Measurements from ENCODE around the gene SGPP1.
"Not testable (repeated sequence)": the region's sequence is repeated elsewhere in the genome, so short reads cannot be mapped to it uniquely, and the experiment has no call there.

Gene SGPP1

GRCh38 chr14:63672417-63673180, 55.3 kb downstream of the SGPP1 start:
- FAIRE-seq = no peak

- FAIRE-seq = peak; percentile 11
Measured at GRCh38 chr14:63671987-63672386, 55.9 kb downstream of the SGPP1 start.

- FAIRE-seq = no peak
Measured at GRCh38 chr14:63670692-63671091, 57.2 kb downstream of the SGPP1 start.

GRCh38 chr14:63666335-63666734, 61.5 kb downstream of the SGPP1 start:
- FAIRE-seq = no peak

GRCh38 chr14:63663428-63664341, 64.2 kb downstream of the SGPP1 start:
- no peak for FAIRE-seq

GRCh38 chr14:63662776-63663175, 65.1 kb downstream of the SGPP1 start:
- FAIRE-seq = no peak

- FAIRE-seq = not testable (repeated sequence)
Measured at GRCh38 chr14:63661881-63662280, 66.0 kb downstream of the SGPP1 start.

- no peak for FAIRE-seq
Measured at GRCh38 chr14:63659726-63660125, 68.1 kb downstream of the SGPP1 start.

- no peak for FAIRE-seq
Measured at GRCh38 chr14:63656194-63656593, 71.7 kb downstream of the SGPP1 start.

GRCh38 chr14:63654936-63655335, 72.9 kb downstream of the SGPP1 start:
- no peak for FAIRE-seq

GRCh38 chr14:63654346-63654745, 73.5 kb downstream of the SGPP1 start:
- no peak for FAIRE-seq

GRCh38 chr14:63652406-63652805, 75.5 kb downstream of the SGPP1 start:
- no peak for FAIRE-seq

GRCh38 chr14:63650256-63650952, 77.5 kb downstream of the SGPP1 start:
- no peak for FAIRE-seq

GRCh38 chr14:63647696-63648410, 80.0 kb downstream of the SGPP1 start:
- no peak for FAIRE-seq

GRCh38 chr14:63644741-63645140, 83.1 kb downstream of the SGPP1 start:
- no peak for FAIRE-seq

GRCh38 chr14:63642656-63643382, 85.0 kb downstream of the SGPP1 start:
- no peak for FAIRE-seq

- no peak for FAIRE-seq
Measured at GRCh38 chr14:63642229-63642611, 85.6 kb downstream of the SGPP1 start.

- FAIRE-seq = peak; percentile 99
Measured at GRCh38 chr14:63641473-63642228, 86.2 kb downstream of the SGPP1 start, which contains the start of gene WDR89. WDR89 (minus strand) TSS chr14:63641871; CDS start chr14:63599942, 41,929 bp downstream.

- FAIRE-seq = no peak
Measured at GRCh38 chr14:63638493-63638892, 89.4 kb downstream of the SGPP1 start.

- not testable (repeated sequence) for FAIRE-seq
Measured at GRCh38 chr14:63636094-63636635, 91.7 kb downstream of the SGPP1 start.
